HG02938 (cell line): ENCODE data around the gene IFT81.
"Not testable (repeated sequence)": the region's sequence is repeated elsewhere in the genome, so short reads cannot be mapped to it uniquely, and the experiment has no call there.

Experiments
- ATAC-seq: cut with Tn5 transposase; IDR thresholded peaks from one replicate; pipeline ENCODE4 v1.9.1; 2021; ENCODE audit warnings: mild to moderate bottlenecking, moderate library complexity; ENCODE audit not compliant: unreplicated experiment

The IFT81 gene

GRCh38 chr12:110244829-110245228, 120.7 kb downstream of the IFT81 start:
- no peak for ATAC-seq

- no peak for ATAC-seq
Observed at GRCh38 chr12:110245369-110245772, 121.2 kb downstream of the IFT81 start.

GRCh38 chr12:110246636-110247339, 122.6 kb downstream of the IFT81 start:
- no peak for ATAC-seq

- ATAC-seq, result no peak
Observed at GRCh38 chr12:110247340-110248095, 123.4 kb downstream of the IFT81 start.

GRCh38 chr12:110248096-110248447, 123.9 kb downstream of the IFT81 start:
- ATAC-seq, result no peak

GRCh38 chr12:110249105-110249504, 124.9 kb downstream of the IFT81 start:
- ATAC-seq, result no peak

- ATAC-seq, result no peak
Observed at GRCh38 chr12:110249716-110250225, 125.6 kb downstream of the IFT81 start.

- ATAC-seq, result no peak
Observed at GRCh38 chr12:110251381-110251780, 127.2 kb downstream of the IFT81 start.

GRCh38 chr12:110252716-110253115, 128.6 kb downstream of the IFT81 start:
- no peak for ATAC-seq

- ATAC-seq, result no peak
Observed at GRCh38 chr12:110253176-110253575, 129.0 kb downstream of the IFT81 start.

GRCh38 chr12:110254971-110255540, 130.9 kb downstream of the IFT81 start:
- ATAC-seq, result no peak

- ATAC-seq, result not testable (repeated sequence)
Observed at GRCh38 chr12:110255890-110256456, 131.8 kb downstream of the IFT81 start.

- no peak for ATAC-seq
Observed at GRCh38 chr12:110256780-110257431, 132.7 kb downstream of the IFT81 start.

- ATAC-seq, result no peak
Observed at GRCh38 chr12:110258466-110258865, 134.3 kb downstream of the IFT81 start.

GRCh38 chr12:110262442-110263388, 138.6 kb downstream of the IFT81 start:
- ATAC-seq, result no peak

GRCh38 chr12:110266381-110266960, 142.3 kb downstream of the IFT81 start:
- no peak for ATAC-seq

GRCh38 chr12:110266980-110267620, 142.9 kb downstream of the IFT81 start:
- no peak for ATAC-seq
